GM12872 (cell line): ENCODE measurements around the gene ATAD3C.

Experiments
- TF ChIP-seq, protein P1 (sequence below): IDR thresholded peaks from 3 replicates; pipeline ENCODE4 v1.5.1; 2011; ENCODE audit warnings: low read depth, mild to moderate bottlenecking, low read length, moderate library complexity; ENCODE audit not compliant: insufficient read depth

Gene ATAD3C

DNA sequence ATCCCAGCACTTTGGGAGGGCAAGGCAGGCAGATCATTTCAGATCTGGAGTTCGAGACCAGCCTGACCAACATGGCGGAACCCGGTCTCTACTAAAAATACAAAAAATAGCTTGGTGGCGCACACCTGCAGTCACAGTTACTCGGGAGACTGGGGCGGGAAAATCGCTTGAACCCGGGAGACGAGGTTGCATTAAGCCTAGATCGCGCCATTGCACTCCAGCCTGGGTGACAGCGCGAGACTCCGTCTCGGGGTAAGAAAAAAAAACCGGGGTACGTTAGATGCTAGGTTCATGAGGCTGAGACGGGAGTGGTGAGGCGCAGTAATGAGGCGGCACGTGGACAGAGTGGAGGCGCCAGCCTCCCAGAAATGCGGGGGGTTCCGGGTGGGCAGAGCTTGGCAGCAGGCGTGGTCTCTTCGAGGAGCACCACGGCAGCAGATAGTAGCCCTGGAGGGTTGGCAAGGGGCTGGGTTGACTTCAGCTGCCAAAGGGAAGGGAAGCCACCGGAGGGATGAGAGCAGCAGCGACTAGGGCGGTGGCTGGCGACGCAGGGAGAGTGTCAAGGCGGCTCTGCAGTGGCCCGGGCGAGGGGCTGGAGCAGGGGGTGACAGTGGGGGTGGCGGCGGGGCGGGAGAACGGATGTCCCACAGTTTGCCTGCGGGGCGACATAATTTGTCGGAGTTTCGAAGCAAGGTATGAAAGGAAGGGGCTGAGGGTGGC, 43.2 kb upstream of the ATAD3C start:
- TF ChIP-seq, protein P1, sequence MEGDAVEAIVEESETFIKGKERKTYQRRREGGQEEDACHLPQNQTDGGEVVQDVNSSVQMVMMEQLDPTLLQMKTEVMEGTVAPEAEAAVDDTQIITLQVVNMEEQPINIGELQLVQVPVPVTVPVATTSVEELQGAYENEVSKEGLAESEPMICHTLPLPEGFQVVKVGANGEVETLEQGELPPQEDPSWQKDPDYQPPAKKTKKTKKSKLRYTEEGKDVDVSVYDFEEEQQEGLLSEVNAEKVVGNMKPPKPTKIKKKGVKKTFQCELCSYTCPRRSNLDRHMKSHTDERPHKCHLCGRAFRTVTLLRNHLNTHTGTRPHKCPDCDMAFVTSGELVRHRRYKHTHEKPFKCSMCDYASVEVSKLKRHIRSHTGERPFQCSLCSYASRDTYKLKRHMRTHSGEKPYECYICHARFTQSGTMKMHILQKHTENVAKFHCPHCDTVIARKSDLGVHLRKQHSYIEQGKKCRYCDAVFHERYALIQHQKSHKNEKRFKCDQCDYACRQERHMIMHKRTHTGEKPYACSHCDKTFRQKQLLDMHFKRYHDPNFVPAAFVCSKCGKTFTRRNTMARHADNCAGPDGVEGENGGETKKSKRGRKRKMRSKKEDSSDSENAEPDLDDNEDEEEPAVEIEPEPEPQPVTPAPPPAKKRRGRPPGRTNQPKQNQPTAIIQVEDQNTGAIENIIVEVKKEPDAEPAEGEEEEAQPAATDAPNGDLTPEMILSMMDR, result no peak

DNA sequence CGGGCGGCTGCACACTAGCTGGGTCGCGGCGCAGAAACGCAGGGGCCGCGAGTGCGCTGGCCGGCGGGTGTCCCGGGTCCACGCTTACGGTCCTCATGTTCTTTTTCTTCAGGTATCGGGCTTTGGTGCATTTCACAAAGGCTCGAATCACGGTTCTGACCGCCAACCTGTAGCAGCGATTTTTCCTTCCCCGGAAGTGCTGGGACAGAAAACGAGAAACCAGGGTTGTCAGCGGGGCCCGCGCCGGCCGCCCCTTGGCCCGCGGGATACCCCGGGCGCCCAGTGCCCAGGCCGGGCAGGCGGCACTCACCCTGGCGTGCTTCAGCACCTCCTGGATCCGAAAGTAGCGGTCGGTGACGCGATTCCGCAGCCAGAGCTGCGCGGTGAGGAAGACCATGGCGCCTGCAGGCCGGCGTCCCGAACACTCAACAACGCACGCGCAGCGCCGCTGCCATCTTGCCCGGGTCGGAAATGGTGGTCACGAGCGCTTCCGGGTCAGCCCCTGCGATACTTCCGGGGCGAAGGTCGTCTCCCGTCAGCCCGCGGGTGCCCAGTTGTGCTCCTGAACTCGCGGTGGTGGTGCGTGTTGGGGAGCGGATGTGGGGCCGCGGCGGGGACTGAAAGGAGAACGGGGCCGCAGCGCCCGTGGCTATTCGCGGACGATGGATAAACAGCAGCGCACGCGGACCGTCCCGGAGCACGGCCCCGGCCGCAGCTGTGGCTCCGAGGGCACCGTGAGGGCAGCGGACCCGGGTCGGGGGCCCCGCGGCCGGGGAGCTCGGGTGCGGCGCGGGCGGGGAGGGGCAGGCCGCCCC, 42.5 kb upstream of the ATAD3C start, which contains the start of gene MRPL20:
Gene MRPL20 (minus strand): TSS at position 473 of the 815 bp plus-strand sequence. CDS start 76 bp downstream, at position 397.
- TF ChIP-seq, protein P1, result no peak

DNA sequence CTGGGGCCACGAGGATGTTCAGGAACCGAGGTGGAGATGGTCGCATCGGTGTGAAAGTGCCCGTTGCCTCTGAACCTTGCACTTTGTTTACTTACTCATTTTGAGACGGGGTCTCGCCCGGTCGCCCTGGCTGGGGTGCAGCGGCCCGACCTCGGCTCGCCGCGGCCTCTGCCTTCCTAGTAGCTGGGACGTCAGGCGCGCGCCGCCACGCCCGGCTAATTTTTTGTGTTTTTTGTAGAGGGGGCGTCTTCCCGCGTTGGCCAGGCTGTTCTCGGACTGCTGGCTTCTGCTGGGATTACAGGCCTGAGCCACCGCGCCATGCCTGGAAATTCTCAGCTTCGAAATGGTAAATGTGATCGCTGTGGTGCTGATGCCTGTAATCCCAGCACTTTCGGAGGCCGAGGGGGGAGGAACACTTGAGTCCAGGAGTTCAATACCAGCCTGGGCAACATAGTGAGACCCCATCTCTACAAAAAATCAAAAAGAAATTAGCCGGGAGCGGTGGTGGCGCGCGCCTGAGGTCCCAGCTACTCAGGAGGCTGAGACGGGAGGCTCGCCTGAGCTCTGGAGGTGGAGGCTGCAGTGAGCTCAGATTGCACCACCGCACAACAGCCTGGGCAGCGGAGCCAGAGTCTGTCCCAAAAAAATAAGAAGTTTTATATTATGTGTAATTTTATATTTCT, 41.7 kb upstream of the ATAD3C start:
- TF ChIP-seq, protein P1, result 0 out of 3 replicates have a peak, but pooled peaks have one; percentile 22

DNA sequence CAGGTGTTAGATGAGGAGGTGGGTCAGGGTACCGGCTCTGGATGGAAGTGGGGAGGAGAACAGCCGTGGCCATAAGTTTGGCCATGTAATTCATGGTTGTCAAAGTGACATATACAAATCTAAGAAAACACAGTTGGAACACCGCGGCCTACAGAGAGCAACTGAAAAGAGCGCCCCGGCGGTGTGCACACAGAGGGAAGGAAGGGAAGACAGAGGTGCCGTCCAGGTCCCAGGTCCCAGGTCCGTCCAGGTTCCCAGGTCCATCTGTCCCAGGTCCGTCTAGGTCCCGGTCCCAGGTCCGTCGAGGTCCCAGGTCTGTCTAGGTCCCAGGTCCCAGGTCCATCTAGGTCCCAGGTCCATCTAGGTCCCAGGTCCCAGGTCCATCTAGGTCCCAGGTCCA, 37.9 kb upstream of the ATAD3C start:
- TF ChIP-seq, protein P1, result no peak

DNA sequence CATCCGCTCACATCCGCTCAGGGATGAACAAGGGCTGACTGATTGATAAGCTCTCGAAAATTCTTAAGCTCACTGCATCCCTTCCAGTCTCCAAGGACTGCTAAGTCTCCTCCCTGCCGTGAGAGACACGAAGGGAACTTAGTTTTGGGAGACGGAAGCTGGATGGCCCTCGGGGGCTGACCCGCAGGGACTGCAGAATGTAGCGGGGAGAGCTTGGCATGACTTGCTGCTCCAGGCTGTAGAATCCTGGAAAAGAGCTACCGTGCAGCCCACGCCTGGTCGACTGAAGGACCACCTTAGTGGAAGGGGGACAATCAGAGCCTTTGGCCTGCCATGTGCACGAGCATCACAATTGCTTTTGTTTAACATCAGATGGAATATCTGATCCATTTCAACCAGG, 33.7 kb upstream of the ATAD3C start:
- TF ChIP-seq, protein P1, result no peak

DNA sequence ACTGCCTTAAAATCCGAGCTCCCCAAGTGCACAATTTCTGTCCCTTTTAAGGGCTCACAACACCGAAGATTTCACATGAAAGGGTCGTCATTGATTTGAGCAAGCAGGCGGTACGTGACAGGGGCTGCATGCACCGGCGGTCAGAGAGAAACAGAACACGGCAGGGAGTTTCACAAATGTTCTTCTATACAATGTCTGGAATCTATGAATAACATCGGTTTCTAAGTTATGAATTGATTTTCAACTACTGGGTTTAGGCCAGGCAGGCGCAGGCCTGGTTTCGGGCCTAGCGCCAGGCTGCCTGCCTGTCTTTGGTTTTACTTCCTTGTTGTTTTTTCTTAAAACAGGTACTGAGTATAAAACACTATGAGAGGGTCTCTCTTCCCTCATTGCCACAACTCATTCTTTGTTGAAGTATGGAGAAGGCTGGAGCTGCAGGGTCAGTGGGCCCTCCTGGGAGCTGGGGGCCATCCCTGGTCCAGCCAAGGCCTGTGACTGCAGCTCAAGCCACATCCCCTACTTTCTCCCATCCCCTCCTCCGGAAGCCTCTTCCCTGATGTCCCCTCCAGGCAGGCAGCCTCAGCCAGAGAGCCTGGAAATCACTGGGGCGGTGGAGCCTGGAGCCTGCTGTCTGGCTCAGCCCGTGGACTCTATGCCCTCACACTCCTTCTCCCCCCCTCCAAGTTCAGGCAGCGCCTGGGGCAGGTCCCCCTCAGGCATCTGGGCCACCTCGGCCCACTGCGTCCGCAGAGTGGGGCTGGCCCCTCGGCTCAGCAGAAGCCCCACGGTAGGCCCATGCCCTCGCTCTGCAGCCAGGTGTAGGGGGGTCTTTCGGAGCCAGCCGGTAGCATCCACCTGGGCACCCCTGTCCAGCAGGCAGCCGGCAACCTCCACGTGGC, 30.8 kb upstream of the ATAD3C start:
- TF ChIP-seq, protein P1, result no peak
